HL-60/S4 (cell line): ENCODE measurements around the gene VSIR.

Experiments used
- in situ Hi-C: fragments of 300-500 bp; cut with MboI; formaldehyde crosslinking; loops from 2 replicates; pipeline ENCODE4 v1.14.3; 2022; ENCODE audit warnings: low sequenced_read_pairs

Gene VSIR

DNA sequence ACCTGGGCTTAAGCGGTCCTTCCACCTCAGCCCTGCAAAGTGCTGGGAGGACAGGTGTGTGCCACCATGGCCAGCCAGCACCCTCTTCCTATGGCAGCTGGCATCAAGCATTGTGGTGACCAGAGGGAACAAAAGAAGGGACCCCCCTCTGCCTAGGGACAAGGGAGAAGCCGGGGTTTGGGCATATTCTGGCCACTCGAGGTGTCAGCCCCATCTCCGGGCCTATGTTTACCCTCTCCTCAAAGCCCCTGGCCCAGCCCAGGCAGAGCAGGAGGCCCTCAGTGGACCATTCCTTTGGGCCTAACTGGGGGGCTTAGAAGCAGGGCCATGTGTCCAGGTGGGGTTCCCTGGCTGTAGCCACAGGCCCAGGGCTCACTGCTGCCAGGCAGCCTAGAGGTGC is 23.9 kb downstream of the VSIR start:
- in situ Hi-C loops, result no loop called here

DNA sequence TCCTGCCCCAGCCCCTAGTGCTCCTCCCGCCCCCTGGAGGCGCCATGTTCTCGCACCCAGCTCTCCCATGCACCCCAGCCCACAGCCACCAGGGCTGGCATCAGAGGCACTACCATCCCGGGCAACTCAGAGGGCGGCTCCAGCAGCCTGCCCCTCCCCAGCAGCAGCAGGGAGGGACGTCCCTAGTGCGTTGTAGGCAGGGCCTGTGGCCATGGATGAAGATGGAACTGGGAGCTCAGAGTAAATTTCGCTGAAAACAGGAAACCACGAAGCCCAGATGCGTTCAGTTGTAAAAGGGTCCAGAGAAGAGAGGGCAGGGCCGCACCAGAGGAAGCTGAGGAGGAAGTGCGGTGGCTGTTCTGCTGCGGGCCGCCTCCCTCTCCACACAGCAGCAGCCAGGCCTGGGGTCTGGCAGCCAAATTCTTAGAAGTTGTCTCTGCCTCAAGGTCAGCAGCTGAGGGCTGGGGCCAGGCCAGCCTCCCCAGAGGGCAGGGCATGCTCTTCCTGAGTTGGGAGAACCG is 24.6 kb downstream of the VSIR start:
- in situ Hi-C loops, result no loop called here

DNA sequence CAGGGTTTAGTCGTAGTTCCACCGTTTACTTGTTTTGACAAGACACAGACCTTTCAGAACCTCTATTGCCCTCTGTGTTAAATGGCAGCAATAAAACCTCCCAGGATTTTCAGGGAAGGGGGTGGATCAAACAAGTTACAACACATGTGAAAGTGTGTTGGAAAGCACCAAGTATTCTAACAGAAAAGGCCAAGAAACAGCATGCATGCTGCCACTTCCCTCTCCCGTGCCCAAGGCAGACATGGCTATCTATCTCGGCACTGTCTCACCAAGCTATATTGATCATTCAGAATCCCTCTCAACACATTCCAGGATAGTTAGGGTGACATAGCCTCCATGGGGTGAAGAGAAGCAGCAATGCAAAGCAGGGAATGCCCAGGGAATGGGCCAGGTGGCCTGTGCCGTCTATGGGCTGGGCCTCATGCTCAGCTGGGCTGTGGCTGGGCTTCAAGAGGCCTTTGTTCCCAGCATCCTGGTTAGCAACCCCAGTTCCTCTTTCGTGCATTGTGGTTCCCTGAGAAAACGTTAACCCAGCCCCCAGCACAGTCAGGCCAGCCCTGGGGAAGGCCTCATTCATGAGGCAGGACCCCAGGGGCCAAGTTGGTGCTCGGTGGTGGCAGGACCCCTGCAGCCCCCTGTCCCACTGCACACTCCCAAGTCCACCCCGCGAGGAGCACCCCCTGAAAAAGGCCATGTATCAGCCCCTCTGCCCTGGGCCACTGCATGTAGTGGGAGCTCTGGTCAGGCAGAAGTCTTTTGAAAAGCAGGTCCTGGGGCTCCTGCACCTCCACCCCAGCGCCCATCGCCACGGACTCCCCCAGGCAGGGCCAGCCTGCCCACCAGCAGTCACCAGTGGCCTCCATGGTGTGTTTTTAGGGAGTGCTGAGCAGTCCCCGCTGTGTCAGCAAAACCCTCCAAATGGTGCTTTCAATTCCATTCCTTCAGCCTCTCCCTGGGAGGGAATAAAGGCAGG is 25.5 kb downstream of the VSIR start:
- in situ Hi-C loops, result no loop called here

DNA sequence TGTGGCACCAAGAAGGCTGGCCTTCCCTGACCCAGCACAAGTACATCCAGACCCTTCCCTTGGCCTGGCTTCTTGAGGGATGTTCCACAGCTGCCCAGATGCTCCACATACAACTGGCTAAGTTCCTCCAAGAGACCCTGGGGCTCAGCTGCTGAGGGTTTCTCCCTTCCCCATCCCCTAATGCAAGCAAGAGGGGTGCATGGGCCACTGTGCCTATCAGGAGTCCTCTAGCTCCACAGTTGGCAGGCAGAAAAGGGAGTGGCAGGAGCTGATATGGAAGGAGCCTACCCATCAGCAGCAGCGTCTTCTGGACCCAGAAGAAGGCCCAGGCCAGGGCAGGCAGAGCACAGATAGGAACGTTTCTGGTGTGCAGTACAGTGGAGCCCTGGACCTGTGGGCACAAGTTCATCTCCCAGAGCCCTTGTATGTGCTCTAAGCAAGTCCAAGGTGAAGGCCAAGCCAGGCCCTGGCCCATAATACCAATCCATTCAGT is 26.2 kb downstream of the VSIR start:
- in situ Hi-C loops, result no loop called here

DNA sequence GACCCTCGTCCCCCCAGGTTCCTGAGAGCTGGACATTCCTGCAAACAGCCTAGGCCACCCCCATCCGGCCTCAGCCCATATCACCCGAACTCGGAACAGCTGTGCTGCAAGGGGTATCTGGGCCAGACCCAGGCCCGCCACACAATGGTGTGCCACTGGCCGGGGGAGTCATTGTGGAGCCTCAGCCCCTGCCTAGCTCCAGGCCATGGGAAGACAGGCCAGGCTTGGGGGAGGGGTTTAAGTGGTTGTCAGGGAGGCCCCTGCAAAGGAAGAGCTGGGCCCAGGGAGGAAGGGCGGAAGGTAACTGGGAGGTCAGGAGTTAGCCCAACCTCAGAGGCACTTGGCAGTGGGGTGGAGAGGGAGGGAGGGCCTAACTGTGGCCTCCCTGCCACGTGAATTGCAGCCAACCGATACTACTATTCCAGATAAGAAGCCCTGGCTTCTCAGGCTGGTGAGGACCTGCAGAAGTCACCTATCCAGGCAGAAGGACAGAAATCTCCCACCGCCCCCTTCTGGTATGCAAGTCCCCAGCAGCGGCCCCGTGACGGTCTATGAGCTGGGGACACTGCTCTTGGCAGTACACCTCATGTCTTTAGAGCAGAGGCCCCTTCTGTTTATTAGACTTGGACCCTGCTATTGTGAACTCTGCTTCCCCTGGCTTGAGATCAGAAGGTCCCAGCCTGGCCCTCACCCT is 26.8 kb downstream of the VSIR start:
- in situ Hi-C loops, result no loop called here

DNA sequence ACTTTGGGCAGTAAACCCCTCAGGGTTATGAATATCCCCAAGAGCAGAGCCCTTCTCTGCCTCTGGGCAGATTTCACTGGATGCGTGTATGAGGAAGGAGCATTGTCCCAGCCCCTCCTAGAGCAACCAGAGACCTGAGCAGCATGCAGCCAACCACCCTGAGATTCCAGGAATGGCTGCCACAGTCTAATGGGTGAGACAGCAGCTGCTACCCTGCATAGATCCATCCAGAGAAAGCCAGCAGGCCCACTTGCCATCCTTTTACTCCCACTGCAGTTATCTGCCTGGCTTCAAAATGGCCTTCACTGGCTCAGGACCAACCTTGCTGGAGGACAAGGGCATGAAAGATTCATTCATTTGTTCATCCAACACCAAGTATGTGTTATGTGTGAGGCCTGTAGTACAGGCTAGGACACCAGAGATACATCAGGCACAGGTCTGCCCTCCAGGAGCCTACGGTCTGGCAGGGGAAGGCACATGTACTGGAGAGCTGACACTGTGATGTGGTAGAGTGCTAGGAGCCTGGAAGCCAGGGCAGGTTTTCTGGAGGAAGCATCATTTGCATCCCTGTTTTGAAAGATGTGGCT is 27.6 kb downstream of the VSIR start:
- in situ Hi-C loops, result no loop called here

DNA sequence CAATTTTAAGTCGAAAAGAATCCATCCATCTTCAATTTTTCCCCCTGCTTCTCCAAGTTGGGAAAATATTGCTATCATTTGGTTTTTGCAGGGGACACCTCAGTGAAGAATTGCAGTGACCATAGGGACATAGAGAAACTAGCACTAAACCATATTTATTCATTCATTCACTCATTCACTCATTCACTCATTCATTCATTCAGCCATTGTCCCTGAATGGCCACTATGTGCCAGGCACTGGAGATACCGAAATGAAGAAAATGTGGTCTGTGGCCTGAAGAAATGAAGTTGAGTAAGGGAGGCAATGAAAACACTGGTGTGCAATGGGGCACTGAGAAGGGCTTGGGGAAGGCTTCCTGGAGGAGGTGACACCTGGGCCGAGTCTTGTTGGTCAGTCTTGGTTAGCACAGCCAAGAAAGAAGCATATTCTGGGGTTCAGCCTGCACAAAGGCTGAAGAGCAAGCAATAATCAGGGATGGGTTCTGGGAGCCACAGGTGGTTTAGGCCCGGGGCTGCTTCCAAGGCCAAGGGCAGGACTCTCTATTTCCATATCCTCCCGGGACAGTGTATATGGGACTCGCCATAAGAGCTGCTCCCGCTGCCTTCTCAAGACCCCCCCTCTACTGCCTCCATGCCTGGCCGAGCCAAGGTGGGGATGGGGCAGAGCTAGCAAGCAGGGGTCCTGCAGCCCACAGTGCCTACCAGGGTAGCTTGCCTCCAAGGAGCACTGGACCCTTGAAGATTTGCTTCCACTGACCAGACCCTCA is 28.2 kb downstream of the VSIR start:
- in situ Hi-C loops, result no loop called here

DNA sequence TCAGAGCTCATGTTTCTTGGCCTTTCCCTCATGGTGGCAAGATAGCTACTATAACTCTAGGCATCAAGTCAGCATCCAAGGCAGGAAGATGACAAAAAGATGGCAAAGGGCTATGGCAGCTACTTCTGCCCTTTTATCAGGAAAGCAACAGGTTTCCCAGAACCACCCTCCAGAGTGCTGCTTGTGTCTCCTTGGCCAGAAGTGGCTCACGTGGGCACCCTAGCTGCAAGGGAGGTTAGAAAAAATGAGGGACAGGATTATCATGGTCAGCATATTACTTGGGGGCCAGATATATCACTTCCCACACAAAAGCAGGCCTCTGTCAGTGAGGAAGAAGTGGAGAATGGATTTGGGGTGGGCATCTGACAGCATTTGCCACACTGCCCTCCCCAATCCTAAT is 29.5 kb downstream of the VSIR start:
- in situ Hi-C loops, result no loop called here

DNA sequence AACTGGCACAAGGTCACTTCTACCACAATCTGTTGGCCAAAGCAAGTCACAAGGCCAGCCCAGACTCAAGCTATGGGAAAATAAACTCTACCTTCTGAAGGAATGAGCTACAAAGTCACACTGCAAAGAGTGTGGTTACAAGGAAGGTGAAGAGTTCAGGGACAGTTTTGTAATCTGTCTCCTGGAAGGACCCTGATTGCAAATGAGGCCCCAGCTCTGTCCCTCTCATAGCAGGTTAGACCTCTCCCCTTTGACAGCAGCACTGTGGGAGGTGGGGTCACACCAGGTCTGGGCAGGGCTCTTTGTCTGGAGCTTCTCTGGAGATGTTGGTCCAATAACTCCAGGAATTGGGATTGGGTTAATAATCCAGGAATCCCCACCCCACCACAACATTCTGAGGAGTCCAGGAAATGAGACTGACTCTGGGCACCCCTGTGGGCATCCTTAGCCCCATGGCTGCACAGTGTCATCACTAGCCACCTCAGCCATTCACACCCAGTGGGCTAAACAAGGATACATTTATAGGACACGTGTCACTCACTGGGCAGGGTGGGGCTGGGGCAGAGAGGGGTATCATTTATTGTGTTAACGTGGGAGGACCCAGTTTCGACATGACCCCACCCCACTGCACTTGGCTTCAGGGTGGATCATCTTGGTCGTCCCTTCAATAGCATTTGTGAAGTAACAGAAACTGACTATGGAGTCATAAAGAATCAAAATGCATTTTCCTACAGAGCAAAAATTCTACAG is 30.1 kb downstream of the VSIR start:
- in situ Hi-C loops, result no loop called here

DNA sequence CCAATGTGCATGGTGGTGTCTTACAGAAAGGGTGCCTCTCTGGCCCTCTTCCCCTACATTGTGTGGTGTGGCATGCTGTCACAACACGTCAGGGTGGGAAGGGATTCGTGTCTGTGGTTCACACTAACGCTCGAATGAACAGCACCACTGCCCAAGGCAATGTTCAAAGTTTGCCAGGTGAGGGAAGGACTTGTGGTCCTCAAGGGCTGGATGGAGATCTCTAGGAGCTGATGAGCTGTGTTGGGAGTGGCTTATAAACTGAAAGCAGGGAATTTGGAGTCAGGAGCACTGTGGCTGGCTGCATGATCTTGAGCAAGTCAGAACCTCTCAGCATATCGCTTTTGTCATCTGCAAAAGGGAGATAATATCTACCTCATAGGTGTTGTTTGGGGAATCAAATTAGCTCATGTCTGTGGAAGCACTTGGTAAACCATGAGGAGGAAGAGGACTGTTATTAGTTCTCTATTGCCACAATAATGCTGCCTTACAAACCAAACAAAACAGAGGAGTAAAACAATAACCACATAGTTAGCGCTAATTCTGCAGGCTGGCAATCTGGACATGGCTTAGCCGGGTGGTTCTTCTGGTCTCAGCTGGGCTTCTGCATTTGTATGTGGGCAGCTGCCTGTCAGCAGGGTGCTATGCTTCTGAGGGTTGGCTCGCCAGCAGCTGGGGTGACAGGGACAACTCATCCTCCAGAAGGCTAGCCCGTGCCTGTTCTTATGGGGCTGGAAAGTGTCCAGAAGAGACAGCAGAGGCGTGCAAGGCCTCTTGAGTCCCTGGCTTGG is 30.8 kb downstream of the VSIR start:
- in situ Hi-C loops, result no loop called here

DNA sequence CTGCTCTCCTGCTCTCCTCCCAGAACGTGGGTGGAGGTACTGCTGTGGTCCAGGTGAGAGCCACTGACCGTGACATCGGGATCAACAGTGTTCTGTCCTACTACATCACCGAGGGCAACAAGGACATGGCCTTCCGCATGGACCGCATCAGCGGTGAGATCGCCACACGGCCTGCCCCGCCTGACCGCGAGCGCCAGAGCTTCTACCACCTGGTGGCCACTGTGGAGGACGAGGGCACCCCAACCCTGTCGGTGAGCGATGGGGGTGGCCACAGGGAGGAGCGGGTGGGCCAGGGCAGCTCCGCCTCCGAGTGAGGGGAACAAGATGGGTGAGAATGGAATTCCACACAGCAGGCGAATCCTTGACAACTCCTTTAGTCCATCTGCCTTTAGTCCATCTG is 31.6 kb downstream of the VSIR start:
- in situ Hi-C loops, result no loop called here

DNA sequence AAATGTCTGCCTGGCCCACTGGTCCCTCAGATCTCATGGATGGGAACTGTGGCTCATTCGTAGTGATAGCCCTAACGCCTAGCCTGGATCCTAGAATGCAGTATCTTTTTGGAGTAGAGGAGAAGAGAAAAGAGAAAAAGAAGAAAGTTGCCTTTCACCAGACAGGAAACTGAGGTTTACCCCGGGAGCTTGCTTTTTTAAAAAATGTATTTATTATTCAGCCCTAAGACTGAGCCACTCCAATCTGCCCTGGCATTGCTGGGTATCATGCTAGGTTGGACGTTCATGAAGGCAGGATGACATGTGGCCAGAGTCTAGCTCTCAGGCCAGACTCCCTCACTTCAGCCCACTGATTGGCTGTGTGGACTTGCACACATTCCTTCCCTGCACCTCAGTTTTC is 32.3 kb downstream of the VSIR start:
- in situ Hi-C loops, result no loop called here

DNA sequence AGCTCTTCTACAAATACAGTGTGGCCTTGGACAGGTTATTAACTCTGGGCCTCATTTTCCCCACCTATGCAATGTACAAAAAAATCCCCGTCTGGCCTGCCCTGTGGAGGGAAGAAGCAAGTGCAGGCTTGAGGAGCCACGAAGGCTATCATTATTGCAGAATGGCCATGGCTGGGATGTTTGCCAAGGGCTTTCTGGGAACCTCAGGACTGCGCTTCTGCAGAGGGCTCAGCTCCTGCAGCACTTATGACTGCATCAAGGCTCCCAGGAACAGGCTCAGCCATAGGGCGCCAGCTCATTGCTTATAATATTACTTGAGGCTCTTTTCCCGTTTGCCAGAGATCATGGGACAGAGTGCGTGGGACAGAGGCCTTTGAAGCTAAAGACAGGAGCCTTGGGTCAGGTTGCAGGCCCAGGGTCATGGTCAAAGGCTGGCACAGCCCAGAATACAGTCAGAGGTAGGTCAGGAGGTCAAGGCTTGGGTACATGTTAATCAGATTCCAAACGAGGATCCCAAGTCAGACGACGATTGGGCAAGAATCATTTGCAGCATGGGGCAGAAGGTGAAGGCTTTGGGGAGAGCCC is 33.2 kb downstream of the VSIR start:
- in situ Hi-C loops, result no loop called here

DNA sequence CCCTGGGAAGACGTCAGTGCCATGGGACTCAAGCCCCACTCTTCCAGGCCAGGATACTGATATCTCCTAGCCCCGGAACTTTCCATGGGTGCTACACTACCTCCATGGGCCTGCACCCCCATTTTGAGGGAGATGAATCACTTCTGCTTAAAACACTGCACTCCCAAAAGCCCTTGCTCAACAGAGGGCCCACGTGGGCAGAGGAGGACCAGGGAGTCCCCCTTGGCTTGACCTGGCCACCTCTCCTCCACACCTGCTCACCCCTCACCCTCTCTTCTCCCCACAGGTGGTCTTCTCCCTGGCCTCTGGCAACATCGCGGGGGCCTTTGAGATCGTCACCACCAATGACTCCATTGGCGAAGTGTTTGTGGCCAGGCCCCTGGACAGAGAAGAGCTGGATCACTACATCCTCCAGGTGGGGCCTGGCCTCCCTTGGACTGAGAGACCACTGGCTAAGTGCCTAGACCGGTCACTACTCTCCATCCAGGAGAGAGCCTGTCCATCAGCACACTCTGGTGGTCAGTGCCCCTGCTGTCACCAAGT is 33.9 kb downstream of the VSIR start:
- in situ Hi-C loops, result no loop called here

DNA sequence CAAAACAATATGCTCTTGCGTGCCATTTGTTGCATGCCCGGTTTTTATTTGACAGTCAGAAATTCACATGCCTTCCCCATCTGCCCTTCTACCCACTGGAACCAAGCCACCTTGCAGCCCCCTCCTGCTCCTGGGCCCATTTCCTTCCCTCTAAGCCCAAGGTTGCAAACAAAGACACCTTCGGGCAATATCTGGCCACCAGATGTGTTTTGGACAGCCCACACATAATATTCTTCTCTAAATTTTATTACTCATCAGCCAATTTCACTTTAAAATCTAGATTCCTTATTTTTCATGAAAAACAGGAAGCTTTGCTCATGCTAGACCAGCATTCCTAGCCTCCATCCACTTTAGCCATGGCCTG is 35.5 kb downstream of the VSIR start:
- in situ Hi-C loops, result no loop called here

DNA sequence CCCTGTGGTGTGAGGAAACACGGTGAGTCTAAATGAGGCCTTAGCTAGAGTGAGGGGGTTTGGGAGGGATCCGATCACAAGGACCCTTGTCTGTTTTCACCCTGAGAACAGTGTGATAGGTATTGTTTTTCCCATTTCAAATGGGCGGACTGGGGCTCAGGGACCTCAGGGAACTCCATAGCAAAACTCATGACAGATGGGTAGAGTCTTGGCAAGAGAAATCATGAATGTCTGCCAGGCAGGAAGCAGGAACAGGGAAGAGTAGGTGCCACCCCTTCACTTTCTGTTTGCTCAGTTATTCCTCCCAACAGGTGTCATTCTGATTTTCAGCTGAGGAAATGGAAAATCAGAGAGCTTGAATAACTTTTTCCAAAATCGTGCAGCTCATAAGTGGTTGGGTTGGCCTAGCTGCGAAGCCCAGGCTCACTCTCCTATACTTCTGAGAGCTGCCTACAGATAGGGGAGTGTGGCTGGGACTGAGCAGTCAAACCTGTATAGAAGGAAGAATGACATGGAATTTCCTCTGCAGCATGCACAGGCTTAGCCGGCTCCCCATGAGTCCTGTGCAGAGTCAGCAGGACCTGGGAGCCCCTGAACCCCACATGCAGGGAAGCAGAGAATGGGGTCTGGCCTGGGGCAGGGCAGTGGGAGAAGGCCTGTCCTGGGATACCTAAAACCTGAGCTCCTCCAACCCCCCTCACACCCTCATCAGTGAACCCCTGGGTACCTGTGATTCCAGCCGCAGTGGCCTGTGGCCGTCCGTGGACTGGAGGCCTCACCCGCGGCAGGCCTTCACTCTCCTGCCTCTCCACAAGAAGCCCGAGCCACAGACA is 36.1 kb downstream of the VSIR start:
- in situ Hi-C loops, result no loop called here

DNA sequence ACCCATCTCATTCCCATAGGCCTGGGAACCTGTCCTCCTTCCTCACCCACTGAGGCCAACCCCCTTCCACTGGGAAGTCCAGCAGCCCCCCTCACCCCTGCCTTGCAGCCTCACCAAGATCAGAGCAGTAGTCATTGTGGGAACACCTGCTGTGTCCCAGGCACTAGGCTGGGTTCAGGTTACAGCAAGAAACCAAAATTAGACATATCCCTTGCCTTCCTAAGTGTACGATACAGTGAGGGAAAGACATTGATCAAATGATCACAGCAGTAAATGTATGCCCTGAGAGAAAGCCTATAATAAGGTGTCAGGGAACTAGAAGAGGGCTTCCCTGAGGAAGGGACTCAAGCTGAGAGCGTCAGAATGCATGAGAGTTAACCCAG is 36.8 kb downstream of the VSIR start:
- in situ Hi-C loops, result no loop called here
